Activated CD4-positive, CD25-positive, alpha-beta regulatory T cell treated with anti-CD3 and anti-CD28 coated beads, Interleukin-2, amount 50 U/mL, for 16 hours (primary cell): ENCODE data around the gene HK3.

Experiments used
- DNase-seq: peaks from one replicate; pipeline ENCODE4 v3.0.0-alpha.2; 2020; ENCODE audit warnings: low read depth, low spot score

The HK3 gene

GRCh38 chr5:176899296-176899891 lies at the start of gene HK3:
Gene HK3, minus strand, starts transcription at chr5:176899346. Its CDS starts 3,187 bp downstream, at chr5:176896159.
- no peak for DNase-seq

GRCh38 chr5:176948458-176948857 lies 49.3 kb upstream of the HK3 start:
- no peak for DNase-seq

GRCh38 chr5:176947847-176948246 lies 48.7 kb upstream of the HK3 start:
- DNase-seq = no peak

- DNase-seq = no peak
These were observed 45.1 kb upstream of the HK3 start for GRCh38 chr5:176944268-176944667.

GRCh38 chr5:176943816-176944215 lies 44.7 kb upstream of the HK3 start:
- DNase-seq = no peak

GRCh38 chr5:176941951-176942350 lies 42.8 kb upstream of the HK3 start:
- DNase-seq = no peak

GRCh38 chr5:176938472-176938871 lies 39.3 kb upstream of the HK3 start:
- no peak for DNase-seq

- no peak for DNase-seq
These were observed 35.9 kb upstream of the HK3 start for GRCh38 chr5:176935017-176935416.

- no peak for DNase-seq
These were observed 35.3 kb upstream of the HK3 start for GRCh38 chr5:176934309-176934930.

- no peak for DNase-seq
These were observed 30.5 kb upstream of the HK3 start for GRCh38 chr5:176929654-176930053.

- no peak for DNase-seq
These were observed 28.4 kb upstream of the HK3 start for GRCh38 chr5:176927562-176927961.

- no peak for DNase-seq
These were observed 23.7 kb upstream of the HK3 start for GRCh38 chr5:176922817-176923216.

GRCh38 chr5:176921714-176922113 lies 22.6 kb upstream of the HK3 start:
- DNase-seq = no peak

- no peak for DNase-seq
These were observed 19.5 kb upstream of the HK3 start for GRCh38 chr5:176918613-176919012.

- no peak for DNase-seq
These were observed 17.2 kb upstream of the HK3 start for GRCh38 chr5:176916337-176916736.

- DNase-seq = no peak
These were observed 16.8 kb upstream of the HK3 start for GRCh38 chr5:176915906-176916305.

GRCh38 chr5:176912115-176912514 lies 13.0 kb upstream of the HK3 start:
- DNase-seq = no peak

- DNase-seq = no peak
These were observed 9.7 kb upstream of the HK3 start for GRCh38 chr5:176908675-176909368.

- no peak for DNase-seq
These were observed 7.7 kb upstream of the HK3 start for GRCh38 chr5:176906796-176907195.

GRCh38 chr5:176906126-176906525 lies 7.0 kb upstream of the HK3 start:
- no peak for DNase-seq

- DNase-seq = no peak
These were observed 5.1 kb upstream of the HK3 start for GRCh38 chr5:176904276-176904675.

GRCh38 chr5:176902911-176903664 lies 3.9 kb upstream of the HK3 start:
- DNase-seq = no peak
